ENCODE data around the gene SPEF1.
"Not testable (repeated sequence)": the region's sequence is repeated elsewhere in the genome, so short reads cannot be mapped to it uniquely, and the experiment has no call there.

The SPEF1 gene

DNA sequence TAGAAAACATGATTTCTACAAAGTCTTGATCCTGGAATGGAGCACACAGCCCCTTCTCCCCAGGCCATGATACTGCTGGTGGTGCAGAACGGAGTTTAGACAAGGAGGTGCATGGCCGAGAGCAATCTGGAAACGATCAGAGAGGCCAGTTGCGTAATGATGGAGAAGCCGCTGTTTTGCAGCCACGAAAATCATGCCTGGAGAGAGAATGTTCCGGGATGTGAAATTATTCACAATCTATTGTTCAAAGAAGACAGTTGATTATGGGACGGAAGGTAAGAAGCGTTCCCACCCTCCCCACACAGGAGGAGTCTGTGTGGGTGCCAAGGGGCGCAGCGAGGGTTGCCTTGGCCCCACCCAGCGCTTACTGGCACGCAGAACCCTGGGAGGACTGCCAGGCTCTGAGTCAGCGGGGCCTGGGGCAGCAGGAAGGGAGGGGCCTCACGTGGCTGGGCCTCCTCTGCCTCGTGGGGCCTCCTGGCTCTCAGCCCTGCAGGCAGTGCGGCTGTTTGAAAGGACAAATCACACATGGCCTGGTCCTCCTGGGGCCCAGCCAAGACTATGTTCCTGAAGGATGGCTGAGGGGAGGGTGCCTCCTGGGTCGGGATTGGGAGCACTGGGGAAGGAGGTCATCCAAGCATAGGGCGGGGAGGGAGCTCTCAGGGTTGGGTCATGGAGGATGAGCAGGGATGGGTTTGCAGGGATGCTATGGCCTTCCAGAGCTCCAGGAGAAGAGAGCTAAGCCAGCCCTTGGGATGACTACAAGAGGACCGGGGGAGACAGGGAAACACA lies 30.4 kb upstream of the SPEF1 start:
- in situ Hi-C loops (cut with HindIII; ENCODE audit: low sequenced_read_pairs): no loop called here

DNA sequence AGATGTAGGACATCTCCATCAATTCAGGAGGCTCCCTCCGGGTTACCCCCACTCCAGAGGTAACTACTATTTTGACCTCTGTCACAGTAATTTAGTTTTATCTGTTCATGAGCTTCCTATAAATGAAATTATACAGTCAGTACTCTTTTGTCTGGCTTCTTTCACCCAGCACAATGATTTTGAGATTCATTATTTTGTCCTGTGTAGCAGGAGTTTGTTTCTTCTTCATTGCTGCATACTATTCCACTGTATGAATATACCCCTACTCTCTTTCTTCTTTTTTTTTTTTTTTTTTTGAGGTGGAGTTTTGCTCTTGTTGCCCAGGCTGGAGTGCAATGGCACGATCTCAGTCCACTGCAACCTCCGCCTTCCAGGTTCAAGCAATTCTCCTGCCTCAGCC lies 27.3 kb upstream of the SPEF1 start:
- in situ Hi-C loops (cut with HindIII; ENCODE audit: low sequenced_read_pairs): no loop called here

DNA sequence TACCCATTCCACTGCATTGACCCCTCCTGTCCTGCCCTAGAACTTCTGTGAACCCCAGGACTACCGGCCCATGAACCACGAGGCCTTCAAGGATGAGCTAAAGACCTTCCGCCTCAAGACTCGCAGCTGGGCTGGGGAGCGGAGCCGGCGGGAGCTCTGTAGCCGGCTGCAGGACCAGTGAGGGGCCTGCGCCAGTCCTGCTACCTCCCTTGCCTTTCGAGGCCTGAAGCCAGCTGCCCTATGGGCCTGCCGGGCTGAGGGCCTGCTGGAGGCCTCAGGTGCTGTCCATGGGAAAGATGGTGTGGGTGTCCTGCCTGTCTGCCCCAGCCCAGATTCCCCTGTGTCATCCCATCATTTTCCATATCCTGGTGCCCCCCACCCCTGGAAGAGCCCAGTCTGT lies 23.5 kb upstream of the SPEF1 start:
- in situ Hi-C loops (cut with HindIII; ENCODE audit: low sequenced_read_pairs): no loop called here

DNA sequence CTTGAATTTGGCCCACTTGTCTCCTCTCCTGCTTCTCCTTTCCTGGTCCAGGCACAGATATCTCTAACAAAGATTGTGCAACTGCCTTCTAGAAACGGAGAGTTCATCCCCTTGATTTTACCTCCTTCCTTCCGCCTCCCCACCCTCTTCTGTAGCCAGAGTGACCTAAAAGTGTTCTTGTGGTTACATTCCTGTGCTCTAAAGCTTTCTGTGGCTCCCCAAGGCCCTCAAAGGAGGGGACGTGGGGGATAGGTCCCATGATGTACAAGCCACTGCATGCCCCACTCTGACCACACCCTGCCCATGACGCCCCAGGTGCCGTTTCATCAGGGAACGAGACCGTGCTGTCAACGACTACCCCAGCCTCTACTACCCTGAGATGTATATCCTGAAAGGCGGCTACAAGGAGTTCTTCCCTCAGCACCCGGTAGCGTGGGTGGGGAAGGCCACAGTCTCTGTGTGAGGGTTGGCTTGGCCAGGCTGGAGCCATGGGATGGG lies 23.1 kb upstream of the SPEF1 start:
- in situ Hi-C loops (cut with HindIII; ENCODE audit: low sequenced_read_pairs): no loop called here

DNA sequence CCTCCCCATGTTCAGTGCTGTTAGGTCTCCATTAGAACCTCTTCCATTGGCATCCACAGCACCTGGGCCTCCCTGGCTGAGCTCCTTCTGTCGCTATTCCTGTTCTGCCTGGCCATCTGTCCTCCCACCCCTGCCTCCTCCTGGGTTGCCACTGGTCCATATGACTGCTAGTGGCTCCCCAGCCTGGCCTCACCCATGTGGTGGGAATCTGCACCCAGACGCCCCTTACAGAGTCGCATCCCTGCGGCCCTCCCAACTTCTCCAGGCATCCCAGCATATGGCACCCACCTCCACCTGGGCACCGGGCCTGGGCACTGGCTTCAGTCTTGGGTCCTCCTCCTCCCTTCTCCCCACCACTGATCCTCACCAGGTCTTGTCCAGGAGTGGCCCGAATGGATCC lies 22.6 kb upstream of the SPEF1 start:
- in situ Hi-C loops (cut with HindIII; ENCODE audit: low sequenced_read_pairs): no loop called here

DNA sequence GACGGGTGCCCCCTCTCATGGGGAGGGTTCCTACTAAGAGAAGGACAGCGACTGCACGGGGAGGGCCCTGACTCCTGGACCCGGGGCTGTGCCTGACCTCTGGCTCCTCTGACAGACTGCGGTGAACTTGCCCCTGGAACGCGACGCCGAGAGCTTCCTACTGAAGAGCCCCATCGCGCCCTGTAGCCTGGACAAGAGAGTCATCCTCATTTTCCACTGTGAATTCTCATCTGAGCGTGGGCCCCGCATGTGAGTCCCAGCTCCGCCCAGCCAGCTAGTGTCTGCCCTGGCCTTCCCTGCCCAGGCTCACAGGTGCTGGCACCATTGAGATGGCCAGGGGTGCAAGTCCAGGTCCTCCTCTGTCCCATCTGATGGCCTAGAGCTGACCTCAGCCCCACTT lies 22.0 kb upstream of the SPEF1 start:
- in situ Hi-C loops (cut with HindIII; ENCODE audit: low sequenced_read_pairs): no loop called here

DNA sequence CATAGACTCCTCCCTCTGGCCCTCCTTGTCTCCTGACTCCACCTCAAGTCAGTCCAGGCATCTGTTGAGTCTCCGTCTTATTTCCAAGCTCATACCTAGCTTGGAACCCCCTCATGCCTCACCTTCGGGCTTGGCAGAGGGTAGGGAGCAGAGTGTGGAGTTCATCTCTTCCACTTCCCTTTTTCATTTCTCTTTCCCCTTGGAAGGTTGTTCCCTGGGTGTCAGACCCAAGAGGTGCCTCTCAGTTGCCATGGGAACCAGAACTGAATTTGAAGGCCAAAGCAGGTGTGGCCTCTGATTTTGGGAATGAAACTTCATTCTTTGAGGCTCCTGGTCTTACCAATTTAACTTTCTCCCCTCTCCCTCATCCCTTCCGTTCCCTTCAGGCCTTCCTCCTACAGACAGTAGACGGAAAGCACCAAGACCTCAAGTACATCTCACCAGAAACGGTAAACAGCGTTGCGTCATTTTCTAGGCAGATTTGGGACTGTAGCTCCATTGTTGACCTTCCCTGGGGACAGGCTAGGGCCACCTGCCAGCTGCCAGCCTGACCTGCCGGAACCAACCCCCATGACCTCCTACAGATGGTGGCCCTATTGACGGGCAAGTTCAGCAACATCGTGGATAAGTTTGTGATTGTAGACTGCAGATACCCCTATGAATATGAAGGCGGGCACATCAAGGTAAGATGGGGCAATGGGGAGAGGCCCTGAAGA lies 21.4 kb upstream of the SPEF1 start:
- in situ Hi-C loops (cut with HindIII; ENCODE audit: low sequenced_read_pairs): no loop called here

DNA sequence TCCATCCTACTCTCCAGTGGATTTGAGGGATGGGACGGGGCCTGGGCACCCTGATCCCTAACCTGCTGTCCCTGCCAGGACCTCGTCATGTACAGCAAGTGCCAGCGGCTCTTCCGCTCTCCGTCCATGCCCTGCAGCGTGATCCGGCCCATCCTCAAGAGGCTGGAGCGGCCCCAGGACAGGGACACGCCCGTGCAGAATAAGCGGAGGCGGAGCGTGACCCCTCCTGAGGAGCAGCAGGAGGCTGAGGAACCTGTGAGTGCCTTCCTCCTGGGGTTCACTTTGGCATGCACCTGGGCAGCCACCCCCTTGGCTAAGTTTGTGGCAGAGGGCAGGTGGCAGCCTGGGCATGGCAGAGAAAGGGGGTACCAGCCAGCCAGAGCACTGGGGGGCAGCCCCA lies 20.6 kb upstream of the SPEF1 start:
- in situ Hi-C loops (cut with HindIII; ENCODE audit: low sequenced_read_pairs): no loop called here

DNA sequence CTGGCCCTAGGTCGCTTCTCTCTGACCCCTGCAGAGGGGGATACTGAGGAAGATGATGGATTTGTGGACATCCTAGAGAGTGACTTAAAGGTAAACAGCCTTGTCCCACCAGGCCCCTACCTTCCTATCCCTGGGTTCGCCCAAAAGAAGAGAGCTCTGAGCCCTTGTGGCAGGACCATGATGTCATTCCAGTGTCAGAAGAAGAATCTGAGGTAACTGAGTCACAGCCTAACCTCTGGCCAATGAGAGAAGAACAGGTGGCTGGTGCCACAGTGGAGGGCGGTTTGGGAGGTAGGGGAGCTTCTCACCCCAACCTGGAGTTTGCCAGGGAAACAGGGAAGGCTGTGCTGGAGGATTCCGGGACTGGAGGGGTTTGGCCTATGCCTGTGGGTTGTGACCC lies 20.1 kb upstream of the SPEF1 start:
- in situ Hi-C loops (cut with HindIII; ENCODE audit: low sequenced_read_pairs): no loop called here

DNA sequence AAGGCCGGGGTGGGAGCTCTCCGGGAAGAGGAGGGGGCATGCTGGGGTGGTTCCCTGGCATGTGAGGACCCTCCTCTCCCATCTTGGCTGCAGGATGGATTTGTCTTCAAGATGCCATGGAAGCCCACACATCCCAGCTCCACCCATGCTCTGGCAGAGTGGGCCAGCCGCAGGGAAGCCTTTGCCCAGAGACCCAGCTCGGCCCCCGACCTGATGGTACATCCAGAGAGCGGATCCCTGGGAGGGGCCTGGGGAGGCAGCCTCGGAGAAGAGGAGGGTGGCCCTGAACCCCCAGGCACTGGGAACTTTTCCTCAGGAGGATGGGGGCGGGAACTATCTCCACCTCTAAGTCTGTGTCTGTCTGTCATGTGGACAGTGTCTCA lies 19.6 kb upstream of the SPEF1 start:
- in situ Hi-C loops (cut with HindIII; ENCODE audit: low sequenced_read_pairs): no loop called here

DNA sequence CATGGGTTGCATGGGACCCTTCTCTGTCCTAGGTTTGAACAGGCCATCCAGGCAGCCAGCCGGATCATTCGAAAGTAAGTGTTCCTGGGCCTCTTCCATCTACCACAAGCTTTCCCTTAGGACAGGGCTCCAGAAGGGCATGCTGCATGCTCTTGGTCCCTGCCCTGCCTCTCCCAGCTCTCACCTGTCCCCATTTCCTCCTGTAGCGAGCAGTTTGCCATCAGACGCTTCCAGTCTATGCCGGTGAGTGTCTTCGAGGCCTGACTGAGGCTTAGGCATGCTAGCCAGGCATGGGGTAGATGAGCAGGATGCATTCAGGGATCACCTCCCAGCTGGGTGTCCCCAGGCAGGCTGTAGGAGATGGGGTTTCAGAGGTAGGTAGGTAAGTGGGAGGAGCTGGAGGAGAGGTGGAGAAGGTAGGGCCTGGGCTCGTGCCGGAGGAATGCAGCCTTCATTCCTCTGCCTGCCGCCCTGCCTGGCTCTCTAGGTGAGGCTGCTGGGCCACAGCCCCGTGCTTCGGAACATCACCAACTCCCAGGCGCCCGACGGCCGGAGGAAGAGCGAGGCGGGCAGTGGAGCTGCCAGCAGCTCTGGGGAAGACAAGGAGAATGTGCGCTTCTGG lies 19.1 kb upstream of the SPEF1 start:
- in situ Hi-C loops (cut with HindIII; ENCODE audit: low sequenced_read_pairs): no loop called here

DNA sequence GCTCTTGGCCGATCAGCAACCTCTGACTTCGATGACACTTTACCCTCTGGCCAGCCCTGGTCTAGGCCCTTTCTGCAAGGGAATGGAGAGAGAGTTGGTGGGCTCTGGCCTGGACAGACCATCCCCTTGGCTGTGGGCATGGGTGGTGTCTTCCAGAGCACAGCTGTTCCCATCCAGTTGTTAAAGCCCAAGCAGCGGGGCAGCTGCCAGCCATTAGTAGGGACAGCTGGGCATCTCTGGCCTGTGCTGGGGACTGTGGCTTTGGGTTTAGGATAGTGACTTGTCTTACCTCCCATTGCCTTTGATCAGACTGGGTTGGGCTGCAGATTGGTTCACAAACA lies 17.6 kb upstream of the SPEF1 start:
- in situ Hi-C loops (cut with HindIII; ENCODE audit: low sequenced_read_pairs): no loop called here

DNA sequence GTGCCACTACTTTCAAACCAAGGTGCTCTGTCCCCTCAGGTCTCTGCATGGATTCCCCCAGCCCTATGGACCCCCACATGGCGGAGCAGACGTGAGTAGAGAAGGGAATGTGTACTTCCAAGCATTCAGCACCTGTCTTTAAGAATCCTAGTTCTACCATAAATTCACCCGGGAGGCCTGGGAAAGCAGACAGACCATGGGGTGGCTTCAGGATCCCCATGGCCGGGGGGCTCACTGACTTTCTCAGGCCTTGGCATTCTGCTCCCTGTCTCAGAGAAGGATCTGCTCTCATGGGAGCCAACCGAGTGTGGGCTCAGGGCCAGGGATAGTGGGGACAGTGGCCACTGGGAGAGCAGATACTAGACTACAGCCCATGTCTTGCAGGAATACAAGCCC lies 17.1 kb upstream of the SPEF1 start:
- in situ Hi-C loops (cut with HindIII; ENCODE audit: low sequenced_read_pairs): no loop called here

DNA sequence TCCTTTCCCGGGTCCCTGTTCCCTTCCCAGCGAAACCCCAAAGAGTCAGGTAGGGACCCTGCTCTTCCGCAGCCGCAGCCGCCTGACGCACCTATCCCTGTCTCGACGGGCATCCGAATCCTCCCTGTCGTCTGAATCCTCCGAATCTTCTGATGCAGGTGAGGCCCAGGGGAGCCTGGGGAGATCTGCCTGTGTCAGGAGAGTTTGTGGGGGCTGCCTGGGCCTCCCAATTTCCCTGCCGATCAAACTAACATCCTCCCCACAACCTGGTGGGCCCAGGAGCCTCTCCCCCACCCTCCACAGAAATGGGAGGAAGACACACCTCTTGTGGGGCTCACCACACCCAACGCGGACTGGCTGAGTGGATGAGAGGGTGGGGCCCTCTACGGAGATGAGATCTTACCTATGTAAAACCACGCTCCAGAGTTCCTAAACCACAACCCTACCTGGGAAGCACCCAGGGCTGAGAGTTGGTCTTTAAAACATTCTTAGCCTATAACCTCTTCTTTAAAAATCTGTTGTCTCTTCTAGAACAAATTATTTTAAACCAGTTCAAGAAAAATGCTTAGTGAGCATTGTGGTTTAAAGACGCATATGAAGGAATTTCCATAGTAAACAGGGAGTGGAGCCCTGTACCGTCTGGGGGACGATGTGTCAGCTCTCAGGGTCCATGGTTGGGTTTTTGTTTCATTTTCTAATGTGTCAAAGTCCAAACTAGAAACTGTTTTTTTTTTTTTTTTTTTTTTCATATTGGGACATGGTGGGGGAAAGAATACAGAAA lies 16.5 kb upstream of the SPEF1 start:
- in situ Hi-C loops (cut with HindIII; ENCODE audit: low sequenced_read_pairs): no loop called here

DNA sequence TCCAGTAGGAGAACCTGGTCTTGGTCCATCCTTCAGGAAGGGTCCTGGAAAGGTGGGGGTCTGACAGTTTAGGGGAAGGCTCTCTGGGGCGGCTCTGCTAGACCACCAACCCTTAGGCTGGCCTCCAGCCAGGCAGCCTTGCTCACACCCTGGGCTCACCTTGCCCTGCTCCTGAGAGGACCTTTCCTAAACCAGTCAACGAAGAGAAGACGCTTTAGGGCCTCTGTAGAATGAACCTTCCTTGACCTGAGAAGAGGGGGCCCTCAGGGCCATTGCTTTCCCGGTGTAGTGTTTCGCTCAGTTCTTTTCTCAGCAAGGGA lies 15.9 kb upstream of the SPEF1 start:
- in situ Hi-C loops (cut with HindIII; ENCODE audit: low sequenced_read_pairs): no loop called here

DNA sequence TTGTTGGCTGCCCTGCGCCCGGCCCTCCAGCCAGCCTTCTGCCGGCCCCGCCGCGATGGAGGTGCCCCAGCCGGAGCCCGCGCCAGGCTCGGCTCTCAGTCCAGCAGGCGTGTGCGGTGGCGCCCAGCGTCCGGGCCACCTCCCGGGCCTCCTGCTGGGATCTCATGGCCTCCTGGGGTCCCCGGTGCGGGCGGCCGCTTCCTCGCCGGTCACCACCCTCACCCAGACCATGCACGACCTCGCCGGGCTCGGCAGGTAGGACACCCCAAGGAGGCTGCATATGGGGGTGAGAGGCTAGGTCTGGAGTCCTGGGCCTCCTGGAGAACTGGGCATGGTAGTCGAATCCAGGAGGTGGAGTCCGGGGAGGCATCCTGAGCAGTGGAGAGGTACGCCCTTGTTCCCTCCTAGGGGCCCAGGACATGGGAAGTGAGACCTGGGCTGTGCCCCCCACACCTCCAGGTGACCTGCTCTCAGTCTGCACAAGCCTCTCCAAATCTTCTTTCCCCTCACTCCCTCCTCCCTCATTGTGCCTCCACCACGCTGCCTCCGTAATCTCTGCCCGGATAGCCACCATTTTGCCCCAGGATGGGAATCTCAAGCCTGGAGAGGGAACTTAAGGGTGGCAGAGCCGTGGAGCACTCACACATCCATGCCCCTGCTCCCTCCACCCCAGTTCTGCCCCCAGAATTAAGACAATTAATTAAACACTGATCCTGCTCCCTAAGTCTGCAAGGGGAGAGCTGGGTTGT lies 15.4 kb upstream of the SPEF1 start:
- in situ Hi-C loops (cut with HindIII; ENCODE audit: low sequenced_read_pairs): no loop called here

DNA sequence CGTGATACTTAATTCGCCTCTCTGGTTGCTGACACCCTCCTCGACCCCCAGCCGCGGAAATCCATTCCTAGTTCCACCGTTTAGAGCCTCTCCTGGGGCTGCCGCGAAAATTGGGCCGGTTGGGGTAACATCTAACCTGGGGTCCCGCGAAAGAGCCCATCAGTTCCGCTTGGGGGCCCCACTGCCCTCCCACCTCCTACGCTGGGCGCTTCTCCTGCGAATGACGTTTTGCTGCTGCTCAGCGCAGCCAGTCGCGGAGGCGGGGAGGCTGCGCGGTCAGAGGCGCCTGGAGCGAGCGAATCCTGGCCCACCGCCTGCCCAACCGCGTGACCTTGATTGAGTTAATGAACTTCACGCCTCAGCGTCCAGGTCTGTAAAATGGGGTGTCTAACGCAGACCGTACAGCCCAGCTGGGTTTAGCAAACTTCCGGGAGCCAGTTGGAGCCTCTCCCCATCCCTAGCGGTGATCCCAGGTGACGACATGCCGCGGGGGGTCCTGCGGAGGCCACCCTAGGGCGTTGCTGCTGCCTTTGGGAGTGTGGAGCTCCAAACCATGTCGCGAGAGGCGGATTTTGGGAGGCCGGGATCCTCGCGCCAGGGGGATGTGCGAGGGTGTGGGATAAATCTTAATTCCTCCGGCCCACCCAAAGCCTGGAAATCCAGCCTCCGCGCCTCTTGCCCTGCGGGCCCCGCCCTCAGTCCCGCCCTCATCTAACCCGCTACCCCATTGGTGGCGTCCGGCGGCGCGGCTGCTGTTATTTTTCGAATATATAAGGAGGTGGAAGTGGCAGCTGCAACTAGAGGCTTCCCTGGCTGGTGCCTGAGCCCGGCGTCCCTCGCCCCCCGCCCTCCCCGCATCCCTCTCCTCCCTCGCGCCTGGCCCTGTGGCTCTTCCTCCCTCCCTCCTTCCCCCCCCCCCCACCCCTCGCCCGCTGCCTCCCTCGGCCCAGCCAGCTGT lies 14.5 kb upstream of the SPEF1 start, which contains the start of gene CDC25B:
TSS of gene CDC25B (plus strand) at position 800 of the 958 bp plus-strand sequence. CDS start 222 bp downstream, outside the sequence.
- in situ Hi-C loops (cut with HindIII; ENCODE audit: low sequenced_read_pairs): no loop called here

DNA sequence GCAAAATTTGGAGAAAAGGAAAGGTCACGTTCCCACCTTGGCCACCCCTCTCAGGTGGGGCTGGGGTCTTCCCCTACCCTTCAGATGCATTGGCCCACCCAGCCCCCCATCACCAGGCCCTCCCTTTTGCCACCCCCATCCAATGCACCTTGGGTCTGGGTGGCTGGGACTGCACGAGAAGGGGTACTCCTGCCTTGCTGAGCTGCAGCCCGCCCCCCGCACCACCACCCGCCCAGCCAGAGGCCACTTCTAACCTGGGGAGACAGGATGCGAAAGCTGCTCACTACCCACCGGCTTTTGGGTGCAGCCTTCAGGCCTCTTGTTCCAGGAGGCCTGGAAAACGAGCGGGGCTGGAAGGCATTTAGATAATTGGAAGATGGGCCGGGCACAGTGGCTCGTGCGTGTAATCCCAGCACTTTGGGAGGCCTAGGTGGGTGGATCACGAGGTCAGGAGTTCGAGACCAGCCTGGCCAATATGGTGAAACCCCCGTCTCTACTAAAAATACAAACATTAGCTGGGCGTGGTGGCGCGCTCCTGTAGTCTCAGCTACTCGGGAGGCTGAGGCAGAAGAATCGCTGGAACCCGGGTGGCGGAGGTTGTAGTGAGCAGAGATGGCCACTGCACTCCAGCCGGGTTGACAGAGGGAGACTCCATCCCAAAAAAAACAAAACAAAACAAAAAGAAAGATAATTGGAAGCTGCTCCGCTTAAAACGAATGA lies 13.6 kb upstream of the SPEF1 start:
- in situ Hi-C loops (cut with HindIII; ENCODE audit: low sequenced_read_pairs): no loop called here

DNA sequence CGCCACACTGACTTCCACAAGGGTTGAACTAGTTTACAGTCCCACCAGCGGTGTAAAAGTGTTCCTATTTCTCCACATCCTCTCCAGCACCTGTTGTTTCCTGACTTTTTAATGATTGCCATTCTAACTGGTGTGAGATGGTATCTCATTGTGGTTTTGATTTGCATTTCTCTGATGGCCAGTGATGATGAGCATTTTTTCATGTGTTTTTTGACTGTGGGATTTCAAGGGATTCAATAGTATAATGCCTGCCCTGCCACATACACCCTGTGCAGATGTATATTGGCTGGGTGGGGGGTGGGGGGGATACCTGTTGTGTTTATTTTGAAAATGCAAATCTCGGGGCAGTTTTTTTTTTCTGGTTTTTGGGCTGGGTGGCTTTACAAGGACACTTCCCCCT lies 12.9 kb upstream of the SPEF1 start:
- in situ Hi-C loops (cut with HindIII; ENCODE audit: low sequenced_read_pairs): not testable (repeated sequence)
